NCI-H2196 treated with DMSO at 0.1 percent for 48 hours (cell line): Measurements from ENCODE around the gene FALEC.

ENCODE experiments used
- DNase-seq: peaks from one replicate; lab custom pipeline; 2025; ENCODE audit not compliant: unreplicated experiment; lab: John Stamatoyannopoulos, UW

Gene FALEC

GRCh38 chr1:150511985-150512660 is 3.4 kb upstream of the FALEC start:
- DNase-seq = no peak

GRCh38 chr1:150512846-150513245 is 2.7 kb upstream of the FALEC start:
- DNase-seq = no peak

GRCh38 chr1:150513351-150513791 is 2.2 kb upstream of the FALEC start:
- DNase-seq = no peak

GRCh38 chr1:150514260-150514659 is 1.3 kb upstream of the FALEC start:
- no peak for DNase-seq

GRCh38 chr1:150514913-150515327 is 632 bp upstream of the FALEC start:
- DNase-seq = no peak

GRCh38 chr1:150516050-150516591 is 569 bp downstream of the FALEC start:
- DNase-seq = no peak

- DNase-seq = no peak
Observed at GRCh38 chr1:150516616-150517015, 1.1 kb downstream of the FALEC start.

GRCh38 chr1:150521196-150521968 is 5.8 kb downstream of the FALEC start:
- DNase-seq = no peak

GRCh38 chr1:150525348-150525747 is 9.8 kb downstream of the FALEC start:
- no peak for DNase-seq

GRCh38 chr1:150528196-150528595 is 12.6 kb downstream of the FALEC start:
- DNase-seq = no peak

- no peak for DNase-seq
Observed at GRCh38 chr1:150529017-150529416, 13.5 kb downstream of the FALEC start.

GRCh38 chr1:150530491-150531159 is 15.1 kb downstream of the FALEC start:
- no peak for DNase-seq

GRCh38 chr1:150532860-150533259 is 17.3 kb downstream of the FALEC start:
- no peak for DNase-seq

GRCh38 chr1:150534002-150534401 is 18.4 kb downstream of the FALEC start:
- no peak for DNase-seq

GRCh38 chr1:150535511-150536287 is 20.1 kb downstream of the FALEC start:
- no peak for DNase-seq

- no peak for DNase-seq
Observed at GRCh38 chr1:150536836-150537731, 21.5 kb downstream of the FALEC start.

- DNase-seq = no peak
Observed at GRCh38 chr1:150537732-150538684, 22.5 kb downstream of the FALEC start.

GRCh38 chr1:150543500-150544143 is 28.1 kb downstream of the FALEC start:
- peak; percentile 56 for DNase-seq
